Psoas muscle (tissue), 8 donors: Measurements from ENCODE around the gene ATXN10. TPM values are rescaled to one million over a fixed set of nuclear protein-coding genes. Genes with fewer than 3 reads are reported as not detected.
A peak's percentile ranks its signal among the peaks of the same experiment; 100 is the strongest.

Experiments
- ATAC-seq, 4 donors: fragments of 200-7000 bp; cut with Tn5 transposase; one replicate each; pipeline ENCODE4 v1.9.1; 2020; ENCODE audit warnings: moderate library complexity in 3 of 4, mild to moderate bottlenecking in 2 of 4
- DNase-seq, 2 donors: peaks; one replicate each; pipeline ENCODE4 v3.0.0-alpha.2; 2020
- H3K27ac ChIP-seq: fragments of 200-600 bp; one replicate; pipeline ENCODE4 v1.8.0; 2022
- H3K27me3 ChIP-seq, 3 donors: fragments of 200-600 bp in 1 of 3; one replicate each; pipeline versions ENCODE4 v1.6.1 to v1.8.0; 2013 to 2022; ENCODE audit warnings: low read length in 2 of 3, mild to moderate bottlenecking in 2 of 3, moderate library complexity in 1 of 3; ENCODE audit not compliant: insufficient read depth in 3 of 3
- H3K36me3 ChIP-seq, 2 donors: fragments of 200-600 bp in 1 of 2; one replicate each; pipeline versions ENCODE4 v1.6.1 to v1.8.0; 2013 to 2022; ENCODE audit warnings: low read depth in 1 of 2, mild to moderate bottlenecking in 1 of 2, moderate library complexity in 1 of 2; ENCODE audit not compliant: insufficient read depth in 1 of 2
- H3K4me1 ChIP-seq: fragments of 200-600 bp; one replicate; pipeline ENCODE4 v1.8.0; 2022
- H3K4me3 ChIP-seq: fragments of 200-600 bp; one replicate; pipeline ENCODE4 v1.8.0; 2022; ENCODE audit warnings: mild to moderate bottlenecking
- H3K9me3 ChIP-seq: fragments of 200-600 bp; one replicate; pipeline ENCODE4 v1.8.0; 2022
- CTCF ChIP-seq: fragments of 200-600 bp; IDR thresholded peaks from one replicate; pipeline ENCODE4 v1.8.0; 2022; ENCODE audit warnings: antibody characterized with exemption
- WGBS, 3 donors: extraction: QIAGEN DNeasy Blood & Tissue Kit; methylation state at CpG; one replicate each; pipeline versions ENCODE4 v1.1.6 to v1.1.7; 2013; 5-methylcytosine and 5-hydroxymethylcytosine counted together
- intact Hi-C, 2 donors: fragments of 100-400 bp; cut with DNase I; formaldehyde crosslinking; loops; one replicate each; pipeline versions ENCODE4 v1.11.0 to v1.14.2; 2022
- polyA plus RNA-seq, 3 donors: library from polyadenylated mRNA; stranded (reverse); fragments of 200-250 nt; gene quantifications; one replicate each; pipeline ENCODE4 v1.2.3, GENCODE V29; 2013
- total RNA-seq, 4 donors: library from RNA; stranded (reverse); fragmentation: NEBNext Ultra II Directional in 2 of 4; extraction: Animal tissue kit (Norgen Biotek cat#: 25700) in 2 of 4; gene quantifications; one replicate each; pipeline versions ENCODE4 v1.2.1 to v1.2.4, GENCODE V29; 2021 to 2023
- donor health status: healthy with polysubstance abuse.
- donor health status: DM: no; HTN: no; CAD: no; lungs with moderate emphysema.
- donor health status: Bipolar disorder and iron deficiency.
- donor health status: healthy.
- donor health status: DM: yes; HTN: yes; CAD: no.
- donor health status: DM: no; HTN: no; CAD: no.
- donor health status: DM: no; HTN: no; CAD: no.
- donor health status: DM: yes; HTN: yes; CAD: no.

Gene ATXN10
- total and polyA plus RNA-seq, 7 donors = 57.7 to 173 (median 115) TPM

- no peak overlapping the region for H3K4me3 ChIP-seq
- no peak overlapping the region for H3K27ac ChIP-seq
- H3K36me3 ChIP-seq = no peaks in the 10 kb centered on the region
- WGBS, 3 donors = 80 to 92% (median 84%) methylated on average over 11 of the region's 11 CpGs
- H3K9me3 ChIP-seq = no peaks in the 10 kb centered on the region
- peaks cover 4% of the 10 kb centered on the region for H3K4me1 ChIP-seq
- ATAC-seq (no peak), DNase-seq (no peak)
- TF ChIP-seq CTCF = no peak
- no peaks in the 10 kb centered on the region for H3K27me3 ChIP-seq
- intact Hi-C loops = loop anchor here in 1 of 2 donors (10.0 kb wide), 1 partner anchor 77 kb away; no protein-coding TSS in a partner anchor
These were observed 86.3 kb downstream of the ATXN10 start for GRCh38 chr22:45757936-45758335.

DNA sequence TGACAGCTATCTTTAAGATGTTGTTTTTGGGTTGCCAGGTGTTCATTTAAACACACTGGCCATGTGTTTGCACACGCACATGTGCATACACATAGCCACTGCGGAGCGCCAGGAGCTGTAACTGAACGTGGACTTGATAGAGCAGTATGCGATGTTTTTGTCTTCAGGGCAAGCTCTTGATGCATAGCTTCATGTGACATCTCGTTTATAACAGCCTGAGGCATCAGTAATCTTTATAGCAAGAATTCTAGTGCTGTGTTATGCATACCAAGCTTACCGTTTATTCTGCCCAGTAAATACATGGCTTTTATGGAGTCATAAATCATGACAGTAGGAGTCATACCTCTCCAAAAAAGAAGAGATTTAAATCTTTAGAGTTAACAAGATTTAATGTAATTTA lies 87.0 kb downstream of the ATXN10 start:
- intact Hi-C loops = loop anchor here in 1 of 2 donors (10.0 kb wide), 1 partner anchor 76 kb away; no protein-coding TSS in a partner anchor
- H3K27me3 ChIP-seq = no peaks in the 10 kb centered on the region
- H3K27ac ChIP-seq = no peak overlapping the region
- H3K4me3 ChIP-seq = no peak overlapping the region
- WGBS, 3 donors = 80 to 86% (median 84%) methylated on average over 7 of the region's 7 CpGs
- ATAC-seq (no peak), DNase-seq (no peak)
- TF ChIP-seq CTCF = no peak
- peaks cover 4% of the 10 kb centered on the region for H3K4me1 ChIP-seq
- no peaks in the 10 kb centered on the region for H3K9me3 ChIP-seq
- no peaks in the 10 kb centered on the region for H3K36me3 ChIP-seq

GRCh38 chr22:45760682-45761081 lies 89.0 kb downstream of the ATXN10 start:
- no peak for TF ChIP-seq CTCF
- no peak overlapping the region for H3K27ac ChIP-seq
- 95 to 98% (median 96%) methylated on average over 2 of the region's 2 CpGs for WGBS, 3 donors
- H3K4me3 ChIP-seq = no peak overlapping the region
- peaks cover 4% of the 10 kb centered on the region for H3K4me1 ChIP-seq
- no peaks in the 10 kb centered on the region for H3K36me3 ChIP-seq
- H3K9me3 ChIP-seq = no peaks in the 10 kb centered on the region
- no peak for ATAC-seq
- intact Hi-C loops = no loop called here
- no peak for DNase-seq
- no peaks in the 10 kb centered on the region for H3K27me3 ChIP-seq

DNA sequence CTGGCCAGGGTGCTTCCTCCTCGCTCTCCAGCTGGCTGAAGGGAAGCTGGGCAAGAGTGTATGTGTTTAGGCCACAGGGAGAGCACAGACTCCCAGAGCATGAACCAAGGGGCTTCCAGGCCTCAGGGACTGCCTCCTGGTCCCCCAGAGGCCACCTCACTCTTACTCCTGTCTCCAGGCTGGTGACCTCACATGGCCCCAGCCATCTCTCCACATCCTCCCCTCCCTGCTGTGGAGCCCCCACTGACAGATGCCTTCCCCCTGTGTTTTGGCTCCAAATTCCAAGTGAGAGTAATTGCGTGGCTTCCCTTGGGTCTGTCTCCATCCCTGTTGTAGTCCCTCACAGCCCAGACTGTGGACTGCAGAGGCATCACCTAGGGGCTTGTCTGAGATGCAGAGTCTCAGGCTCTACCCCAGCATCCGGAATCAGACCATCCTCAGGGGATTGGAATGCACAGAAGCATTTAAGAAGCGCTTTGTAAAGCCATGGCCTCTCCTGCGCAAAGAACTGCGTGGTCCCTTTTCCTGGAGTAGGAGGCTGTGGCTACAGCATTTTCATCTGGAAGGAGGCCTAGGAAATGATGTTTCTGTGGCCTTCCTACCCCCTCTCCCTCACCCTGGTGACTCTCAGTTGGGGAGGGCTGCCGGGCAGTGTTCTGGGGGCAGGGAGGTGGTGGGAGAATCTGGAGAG lies 91.1 kb downstream of the ATXN10 start:
- WGBS, 3 donors = 82 to 90% (median 89%) methylated on average over 7 of the region's 7 CpGs
- intact Hi-C loops = no loop called here

More for the DNA sequence above, 91.1 kb downstream of the ATXN10 start:
- H3K27me3 ChIP-seq = no peaks in the 10 kb centered on the region
- TF ChIP-seq CTCF = no peak
- DNase-seq (no peak), ATAC-seq (peak in 1 of 4 donors; percentile 19)
- no peaks in the 10 kb centered on the region for H3K36me3 ChIP-seq
- no peak overlapping the region for H3K4me3 ChIP-seq
- H3K4me1 ChIP-seq = no peaks in the 10 kb centered on the region
- no peaks in the 10 kb centered on the region for H3K9me3 ChIP-seq
- H3K27ac ChIP-seq = no peak overlapping the region
